Fibroblast of gingiva (primary cell): ENCODE data around the gene PPFIA1.
A peak's percentile ranks its signal among the peaks of the same experiment; 100 is the strongest.
"Not testable (repeated sequence)": the region's sequence is repeated elsewhere in the genome, so short reads cannot be mapped to it uniquely, and the experiment has no call there.

Experiments
- DNase-seq: peaks from one replicate; pipeline ENCODE4 v3.0.0-alpha.2; 2011; ENCODE audit warnings: low read depth

Gene PPFIA1

GRCh38 chr11:70326365-70326811 lies 55.9 kb downstream of the PPFIA1 start:
- peak; percentile 78 for DNase-seq

DNA sequence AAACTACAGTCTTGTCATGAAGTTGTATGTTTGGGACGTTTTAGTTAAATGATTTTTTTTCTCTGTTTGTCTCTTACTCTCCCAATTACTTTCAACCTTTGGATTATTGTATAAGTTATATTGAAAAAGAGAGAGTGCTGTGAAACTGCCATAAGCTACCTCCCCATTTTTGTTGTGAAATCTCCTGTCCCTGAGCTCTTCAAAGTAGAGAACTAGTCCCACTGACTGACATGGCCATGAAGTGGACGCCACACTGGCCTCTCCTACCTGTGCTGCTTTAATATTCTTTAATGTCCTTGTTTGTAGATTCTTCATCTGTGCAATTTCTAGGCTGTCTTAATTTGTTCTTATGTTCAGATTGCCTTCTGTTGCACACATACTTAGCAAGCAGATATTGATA lies 56.3 kb downstream of the PPFIA1 start:
- no peak for DNase-seq

DNA sequence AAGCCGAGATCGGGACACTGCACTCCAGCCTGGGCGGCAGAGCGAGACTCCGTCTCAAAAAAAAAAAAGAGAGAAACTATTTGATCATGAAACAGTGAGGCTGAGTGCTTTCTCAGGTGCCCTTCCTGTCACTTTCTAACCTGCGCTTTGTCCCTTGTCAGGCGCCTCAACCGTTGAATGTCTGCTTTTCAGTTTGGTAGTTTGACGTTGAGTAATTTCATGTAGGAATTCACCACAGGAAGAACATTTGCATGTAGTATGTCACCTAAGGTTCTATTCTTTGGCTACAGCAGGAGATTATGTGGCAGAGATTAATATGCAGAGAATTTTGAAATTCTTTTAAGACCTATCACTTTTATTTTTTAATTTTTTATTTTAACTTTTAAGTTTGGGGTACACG lies 57.2 kb downstream of the PPFIA1 start:
- no peak for DNase-seq

GRCh38 chr11:70328556-70328955 lies 58.1 kb downstream of the PPFIA1 start:
- DNase-seq = no peak

- DNase-seq = not testable (repeated sequence)
Measured at GRCh38 chr11:70331320-70331843, 60.9 kb downstream of the PPFIA1 start.

- no peak for DNase-seq
Measured at GRCh38 chr11:70331901-70332300, 61.4 kb downstream of the PPFIA1 start.

GRCh38 chr11:70332567-70332966 lies 62.1 kb downstream of the PPFIA1 start:
- DNase-seq = no peak

- DNase-seq = no peak
Measured at GRCh38 chr11:70333261-70333660, 62.8 kb downstream of the PPFIA1 start.

DNA sequence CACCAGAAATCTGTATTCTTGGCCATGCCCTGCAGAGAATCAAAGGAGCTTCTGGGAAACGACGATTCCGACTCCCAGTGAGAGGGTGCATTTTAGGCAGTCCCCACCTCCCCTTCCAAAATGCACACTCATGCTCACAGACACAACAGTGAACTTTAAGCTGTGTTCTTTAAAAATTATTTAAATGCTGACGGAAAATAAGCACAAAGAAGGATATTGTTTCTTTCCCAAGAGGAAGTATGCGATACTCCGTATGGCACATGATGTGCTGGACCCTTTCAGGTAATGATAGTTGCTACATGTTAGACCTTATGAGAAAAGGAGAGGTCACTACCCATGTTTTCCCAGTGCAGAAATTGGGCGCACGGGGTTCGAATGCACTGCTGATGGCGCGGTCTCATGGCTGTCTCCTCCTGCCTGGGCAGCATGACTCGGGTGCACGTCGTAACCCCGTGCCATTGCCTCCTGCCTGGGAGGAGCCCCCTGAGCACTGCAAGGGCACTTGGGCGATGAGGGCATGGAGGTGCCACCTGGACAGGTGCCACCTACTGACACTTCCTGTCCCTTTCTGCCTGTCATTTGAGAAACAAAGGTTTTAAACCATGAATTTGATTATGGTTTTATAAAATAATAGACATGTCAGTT lies 64.0 kb downstream of the PPFIA1 start:
- no peak for DNase-seq

- DNase-seq = no peak
Measured at GRCh38 chr11:70335511-70335910, 65.0 kb downstream of the PPFIA1 start.

DNA sequence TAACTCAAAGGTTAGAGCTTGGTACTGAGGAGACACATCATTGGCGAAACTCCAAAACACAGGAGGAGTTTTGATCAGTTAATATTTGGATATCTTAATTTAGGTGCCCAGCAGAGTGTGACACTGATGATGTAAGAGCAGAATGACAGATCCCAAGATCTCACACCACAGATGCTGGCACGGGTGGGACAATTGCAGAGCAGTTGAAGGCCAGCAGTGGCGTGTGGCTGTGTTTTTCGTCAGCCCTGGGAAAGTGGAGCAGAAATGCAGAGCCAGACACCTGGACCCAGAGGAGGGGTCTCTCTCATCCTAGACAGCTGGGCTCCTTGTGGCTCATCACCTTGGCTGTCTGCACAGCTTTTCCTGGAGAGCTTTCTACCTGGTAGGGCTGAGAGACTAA lies 68.1 kb downstream of the PPFIA1 start:
- DNase-seq = no peak

GRCh38 chr11:70339066-70339465 lies 68.6 kb downstream of the PPFIA1 start:
- no peak for DNase-seq

- no peak for DNase-seq
Measured at GRCh38 chr11:70341881-70342429, 71.5 kb downstream of the PPFIA1 start.

DNA sequence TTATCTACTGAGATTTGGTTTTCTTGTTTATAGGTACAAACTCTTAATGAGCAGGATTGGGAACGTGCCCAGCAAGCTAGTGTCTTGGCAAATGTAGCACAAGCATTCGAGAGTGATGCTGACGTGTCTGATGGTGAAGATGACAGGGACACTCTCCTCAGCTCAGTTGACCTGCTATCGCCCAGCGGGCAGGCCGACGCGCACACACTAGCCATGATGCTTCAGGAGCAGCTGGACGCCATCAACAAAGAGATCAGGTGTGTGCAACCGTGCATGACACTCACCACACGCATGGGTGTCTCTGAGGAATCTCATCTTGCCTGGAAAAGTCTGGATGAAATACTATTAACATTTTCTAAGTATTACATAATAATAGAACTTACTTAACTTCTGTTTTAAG lies 73.1 kb downstream of the PPFIA1 start:
- DNase-seq = no peak

DNA sequence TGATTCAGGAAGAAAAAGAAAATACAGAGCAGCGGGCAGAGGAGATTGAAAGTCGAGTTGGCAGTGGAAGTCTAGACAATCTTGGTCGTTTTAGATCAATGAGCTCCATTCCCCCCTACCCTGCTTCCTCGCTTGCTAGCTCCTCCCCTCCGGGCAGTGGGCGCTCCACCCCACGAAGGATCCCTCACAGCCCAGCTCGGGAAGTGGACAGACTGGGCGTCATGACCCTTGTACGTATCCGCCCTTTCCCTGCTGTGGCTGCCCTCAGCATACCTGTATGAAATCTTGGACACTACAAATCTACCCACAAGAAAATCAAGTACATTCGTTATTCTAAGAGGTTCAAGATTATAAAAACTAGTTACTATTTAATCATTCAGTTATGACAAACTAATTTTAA lies 77.7 kb downstream of the PPFIA1 start:
- DNase-seq = no peak

GRCh38 chr11:70348608-70349007 lies 78.1 kb downstream of the PPFIA1 start:
- no peak for DNase-seq

- no peak for DNase-seq
Measured at GRCh38 chr11:70351646-70352045, 81.2 kb downstream of the PPFIA1 start.

DNA sequence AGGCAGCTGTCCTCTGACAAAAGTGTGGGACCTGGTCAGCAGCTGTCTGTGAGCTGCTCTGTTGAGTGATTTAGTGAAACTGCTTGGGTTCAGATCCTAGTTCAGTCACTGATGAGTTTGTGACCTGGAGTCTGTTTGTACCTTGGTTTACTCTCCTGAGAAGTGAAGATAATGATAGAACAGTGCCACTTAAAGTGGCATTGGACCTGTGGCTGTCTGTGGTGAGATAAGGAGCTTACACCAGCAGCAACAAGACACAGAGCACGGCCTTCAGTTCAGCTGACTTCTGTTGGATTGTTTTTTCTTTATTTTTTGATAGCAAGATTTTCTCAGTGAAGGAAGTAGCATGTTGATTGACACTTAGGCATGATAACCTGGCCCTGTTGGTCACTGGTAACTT lies 81.6 kb downstream of the PPFIA1 start:
- no peak for DNase-seq

- no peak for DNase-seq
Measured at GRCh38 chr11:70352601-70353000, 82.1 kb downstream of the PPFIA1 start.

- DNase-seq = no peak
Measured at GRCh38 chr11:70353329-70353728, 82.8 kb downstream of the PPFIA1 start.

GRCh38 chr11:70353900-70354568 lies 83.5 kb downstream of the PPFIA1 start:
- no peak for DNase-seq

DNA sequence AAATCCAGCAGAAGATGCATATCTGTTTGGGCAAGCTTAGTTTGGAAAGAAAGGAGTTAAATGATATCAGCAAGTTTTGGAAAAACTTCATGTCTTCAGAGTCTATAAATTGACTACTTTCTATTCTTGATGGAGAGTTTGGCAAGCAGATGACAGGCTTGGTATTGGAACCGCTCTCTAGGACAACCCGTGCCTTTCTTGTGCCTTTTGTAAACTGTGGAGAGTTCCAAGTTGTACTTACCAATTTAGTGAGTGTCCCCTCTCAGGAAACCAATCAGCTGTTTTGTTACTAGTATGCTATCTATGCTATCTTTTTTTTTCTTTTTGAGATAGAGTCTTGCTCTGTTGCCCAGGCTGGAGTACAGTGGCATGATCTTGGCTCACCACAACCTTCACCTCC lies 84.1 kb downstream of the PPFIA1 start:
- DNase-seq = no peak

DNA sequence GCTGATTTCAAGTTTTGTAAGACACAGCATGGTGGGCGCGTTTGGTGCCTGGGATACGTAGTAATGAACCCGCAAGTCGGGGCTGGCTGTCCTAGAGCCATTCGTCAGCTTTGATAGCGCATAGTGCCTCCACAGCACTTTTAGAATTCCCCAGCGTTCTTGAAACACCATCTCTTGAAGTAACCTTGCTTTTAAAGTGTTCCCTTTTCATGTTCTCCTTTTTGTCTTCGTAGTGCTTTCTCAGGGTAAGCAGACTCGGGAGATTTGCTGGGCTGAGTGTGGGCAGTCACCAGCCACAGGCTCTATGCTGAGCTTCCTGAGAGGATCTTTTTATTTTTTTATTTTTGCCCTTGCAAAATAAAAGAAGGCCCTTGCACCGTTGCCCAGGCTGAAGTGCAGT lies 88.3 kb downstream of the PPFIA1 start:
- no peak for DNase-seq
